A549 (cell line): ENCODE data around the gene MAP3K9. TPM values are rescaled to one million over a fixed set of nuclear protein-coding genes. Genes with fewer than 3 reads are reported as not detected.

Source experiments
- ATAC-seq, 2 experiments: fragments of 200-7000 bp in 1 of 2; fragments of >200 bp in 1 of 2; cut with Nextera tagmentation in 1 of 2; cut with Tn5 transposase in 1 of 2; 3 replicates each; pipeline versions ENCODE4 v1.8.0 to v1.9.1; 2018 to 2020; ENCODE audit warnings: mild to moderate bottlenecking in 1 of 2, moderate library complexity in 1 of 2
- CTCF ChIA-PET: fragments of 300-600 bp; sonication (Branson Sonifier 250); formaldehyde crosslinking; extraction: SDS; loops from one replicate; lab custom pipeline; 2021; ENCODE audit warnings: antibody characterized with exemption, inconsistent platforms; lab: Yijun Ruan, JAX
- POLR2A ChIA-PET: fragments of 350-600 bp; formaldehyde crosslinking; extraction: SDS; loops from one replicate; lab custom pipeline; 2021; ENCODE audit warnings: antibody characterized with exemption, inconsistent platforms; lab: Yijun Ruan, JAX
- DNase-seq, 2 experiments: peaks; one replicate each; pipeline versions ENCODE4 v3.0.0 to v3.0.0-alpha.2; 2011 to 2016; ENCODE audit warnings: low read depth in 1 of 2, low spot score in 1 of 2
- FAIRE-seq: peaks from 2 replicates; lab custom pipeline; 2011; peaks lifted over from hg19 to GRCh38; lab: Jason Lieb, UNC
- H3K27ac ChIP-seq, 2 experiments: fragments of >200 bp; sonication (Bioruptor Twin); formaldehyde crosslinking; 3 replicates each; pipeline ENCODE4 v1.5.1; 2016 to 2017
- H3K4me1 ChIP-seq: fragments of >200 bp; sonication (Bioruptor Twin); formaldehyde crosslinking; 3 replicates; pipeline ENCODE4 v1.6.1; 2016
- H3K4me2 ChIP-seq: fragments of >200 bp; sonication (Bioruptor Twin); formaldehyde crosslinking; 3 replicates; pipeline ENCODE4 v1.6.1; 2016
- H3K4me3 ChIP-seq: fragments of >200 bp; sonication (Bioruptor Twin); formaldehyde crosslinking; 3 replicates; pipeline ENCODE4 v1.5.1; 2016
- H3K9me3 ChIP-seq: fragments of >200 bp; sonication (Bioruptor Twin); formaldehyde crosslinking; 3 replicates; pipeline ENCODE4 v1.6.1; 2016
- CEBPB ChIP-seq, 2 experiments: fragments of >200 bp in 1 of 2; sonication (Bioruptor Twin) in 1 of 2; formaldehyde crosslinking in 1 of 2; IDR thresholded peaks; 2 replicates each; pipeline ENCODE4 v1.6.1; 2012 to 2016
- EHF ChIP-seq: fragments of 250-450 bp; sonication (Bioruptor Pico); IDR thresholded peaks from 2 replicates; pipeline ENCODE4 v1.5.0; 2020; ENCODE audit warnings: mild to moderate bottlenecking
- EP300 ChIP-seq, 2 experiments: fragments of >200 bp; sonication (Bioruptor Twin); formaldehyde crosslinking; IDR thresholded peaks; 2 replicates in 1 of 2; 3 replicates in 1 of 2; pipeline ENCODE4 v1.6.1; 2016 to 2017
- KDM5A ChIP-seq: fragments of 200-600 bp; sonication (generic); IDR thresholded peaks from 2 replicates; pipeline ENCODE4 v1.6.1; 2016; ENCODE audit warnings: antibody characterized with exemption, mild to moderate bottlenecking
- MAFK ChIP-seq: fragments of 450-650 bp; IDR thresholded peaks from 2 replicates; pipeline ENCODE4 v1.6.1; 2014; ENCODE audit not compliant: partially characterized antibody
- MAX ChIP-seq: IDR thresholded peaks from 2 replicates; pipeline ENCODE4 v1.6.1; 2012
- NFE2L2 ChIP-seq: fragments of 150-350 bp; conservative IDR thresholded peaks from 2 replicates; pipeline ENCODE4 v1.6.1; 2014; ENCODE audit warnings: low read length
- NPAS2 ChIP-seq: fragments of 250-450 bp; sonication (Bioruptor Pico); IDR thresholded peaks from 2 replicates; pipeline ENCODE4 v1.8.0; 2022; ENCODE audit warnings: mild to moderate bottlenecking, moderate library complexity, borderline replicate concordance
- RAD21 ChIP-seq, 2 experiments: fragments of >200 bp in 1 of 2; sonication (Bioruptor Twin) in 1 of 2; formaldehyde crosslinking in 1 of 2; IDR thresholded peaks in 1 of 2; conservative IDR thresholded peaks in 1 of 2; 2 replicates in 1 of 2; 3 replicates in 1 of 2; pipeline ENCODE4 v1.6.1; 2012 to 2018; ENCODE audit warnings: inconsistent platforms in 1 of 2
- RCOR1 ChIP-seq: fragments of 150-350 bp; IDR thresholded peaks from 2 replicates; pipeline ENCODE4 v1.6.1; 2014; ENCODE audit warnings: antibody characterized with exemption, low read length, low read depth
- REST ChIP-seq: fragments of 200-600 bp; sonication (generic); IDR thresholded peaks from 2 replicates; pipeline ENCODE4 v1.6.1; 2016; ENCODE audit warnings: antibody characterized with exemption, mild to moderate bottlenecking, moderate library complexity
- RNF2 ChIP-seq: fragments of 200-600 bp; sonication (generic); IDR thresholded peaks from 2 replicates; pipeline ENCODE4 v1.6.1; 2016; ENCODE audit warnings: low read depth, mild to moderate bottlenecking, antibody characterized with exemption, moderate library complexity, borderline replicate concordance
- ZSCAN20 ChIP-seq: fragments of 250-450 bp; sonication (Bioruptor Pico); IDR thresholded peaks from 2 replicates; pipeline ENCODE4 v1.8.0; 2022; ENCODE audit warnings: mild to moderate bottlenecking, moderate library complexity
- WGBS: methylation state at CpG from one replicate; pipeline ENCODE4 v1.1.6; 2017; ENCODE audit errors: missing lambda C conversion rate; 5-methylcytosine and 5-hydroxymethylcytosine counted together
- polyA plus RNA-seq, 4 experiments: library from polyadenylated mRNA; depleted of rRNA in 3 of 4; stranded (reverse); fragments of >200 nt; fragmentation: RNase III in 1 of 4; extraction: RNeasy Plus Mini Kit Qiagen cat#74134 plus additional on column Dnase treatment in 1 of 4; gene quantifications; 2 replicates in 3 of 4; 3 replicates in 1 of 4; pipeline ENCODE4 v1.2.3, GENCODE V29; 2011 to 2017

MAP3K9 gene
- polyA plus RNA-seq, 2 of the 4 experiments (the other 2 are of a cell fraction) = 5.3 to 8.5 TPM

- Histone ChIP-seq H3K4me2 (no peak overlapping the region), H3K9me3 (no peaks in the 10 kb centered on the region), H3K4me1 (no peaks in the 10 kb centered on the region), H3K27ac (no peak overlapping the region), H3K4me3 (no peak overlapping the region)
- ChIA-PET CTCF (interaction anchor here (0.6 to 1.8 kb wide), 2 partner anchors 28 to 1328 kb away, joined by 4 read pairs; no protein-coding TSS in a partner anchor), POLR2A (no interaction called here)
- no peak for FAIRE-seq
- DNase-seq = no peak
- no peak for TF ChIP-seq NFE2L2
- TF ChIP-seq MAFK = peak; percentile 6
- no peak for ATAC-seq
- 78% methylated on average over 7 of the region's 7 CpGs for WGBS
These were observed 123.7 kb downstream of the MAP3K9 start for GRCh38 chr14:70685474-70686197.

- no peaks in the 10 kb centered on the region for H3K9me3 ChIP-seq
- no peak overlapping the region for H3K4me3 ChIP-seq
- H3K4me1 ChIP-seq = no peaks in the 10 kb centered on the region
- TF ChIP-seq CEBPB (IDR thresholded peaks at IDR 0.05) (peak; percentile 27 to 33; a peak in 1 of 4 replicates), ZSCAN20 (CRISPR knock-in tag) (no peak)
- no peak overlapping the region for H3K27ac ChIP-seq
- no peak overlapping the region for H3K4me2 ChIP-seq
- POLR2A ChIA-PET = no interaction called here
- no peak for FAIRE-seq
- no peak for ATAC-seq
- 35% methylated on average over 6 of the region's 6 CpGs for WGBS
- CTCF ChIA-PET = interaction anchor here (1.8 kb wide), 1 partner anchor 30 kb away, joined by 4 read pairs; no protein-coding TSS in a partner anchor
- no peak for DNase-seq
These were observed 125.3 kb downstream of the MAP3K9 start for GRCh38 chr14:70683983-70684382.

GRCh38 chr14:70680748-70681147, 128.6 kb downstream of the MAP3K9 start:
- FAIRE-seq (no peak), DNase-seq (no peak), ATAC-seq (no peak)
- H3K4me3 ChIP-seq = no peak overlapping the region
- ChIA-PET POLR2A (no interaction called here), CTCF (no interaction called here)
- no peaks in the 10 kb centered on the region for H3K9me3 ChIP-seq
- no peak overlapping the region for H3K27ac ChIP-seq
- 82% methylated on average over 2 of the region's 2 CpGs for WGBS
- no peak overlapping the region for H3K4me2 ChIP-seq
- TF ChIP-seq REST (no peak), MAX (no peak), RCOR1 (no peak), NPAS2 (CRISPR knock-in tag) (no peak), RNF2 (no peak)
- no peaks in the 10 kb centered on the region for H3K4me1 ChIP-seq

- H3K27ac ChIP-seq = no peak overlapping the region
- no peak for FAIRE-seq
- H3K4me2 ChIP-seq = no peak overlapping the region
- H3K4me3 ChIP-seq = no peak overlapping the region
- 77% methylated on average over 6 of the region's 6 CpGs for WGBS
- H3K9me3 ChIP-seq = no peaks in the 10 kb centered on the region
- ATAC-seq = no peak
- CTCF ChIA-PET = no interaction called here
- no peaks in the 10 kb centered on the region for H3K4me1 ChIP-seq
- TF ChIP-seq EP300 (IDR thresholded peaks at IDR 0.05) (no peak), EHF (CRISPR knock-in tag) (no peak), KDM5A (no peak), RAD21 (conservative IDR thresholded peaks at IDR 0.05 in 1 of 2, IDR thresholded peaks at IDR 0.05 in 1 of 2) (no peak)
- TF ChIP-seq, all 56 proteins: peak for 0
- POLR2A ChIA-PET = no interaction called here
- no peak for DNase-seq
These were observed 132.0 kb downstream of the MAP3K9 start for GRCh38 chr14:70677341-70677740.

Other genes starting within 250 kb of the MAP3K9 start
- 74.6 and 85.5 TPM in 2 replicates for gene MED6, start 208.9 kb downstream of the MAP3K9 start, polyA plus RNA-seq (2011; rRNA removed)
- gene MED6, start 208.9 kb downstream of the MAP3K9 start, polyA plus RNA-seq (2017; fragmentation: RNase III; extraction: RNeasy Plus Mini Kit Qiagen cat#74134 plus additional on column Dnase treatment) = 45.1 to 53.7 TPM (median 47.5 TPM) in 3 replicates
- 2.0 TPM in 2 replicates for gene TTC9, start 167.6 kb downstream of the MAP3K9 start, polyA plus RNA-seq (2011; rRNA removed)
- 1.3 to 1.7 TPM (median 1.3 TPM) in 3 replicates for gene TTC9, start 167.6 kb downstream of the MAP3K9 start, polyA plus RNA-seq (2017; fragmentation: RNase III; extraction: RNeasy Plus Mini Kit Qiagen cat#74134 plus additional on column Dnase treatment)
- 45.0 and 50.0 TPM in 2 replicates for gene PCNX1, start 97.9 kb upstream of the MAP3K9 start, polyA plus RNA-seq (2011; rRNA removed)
- gene PCNX1, start 97.9 kb upstream of the MAP3K9 start, polyA plus RNA-seq (2017; fragmentation: RNase III; extraction: RNeasy Plus Mini Kit Qiagen cat#74134 plus additional on column Dnase treatment) = 10.4 to 13.2 TPM (median 10.9 TPM) in 3 replicates